Measurements from ENCODE around the gene ARHGAP31. TPM values are rescaled to one million over a fixed set of nuclear protein-coding genes. Genes with fewer than 3 reads are reported as not detected.

Gene ARHGAP31
- total RNA-seq, 2 experiments from 2014 or later = 3.5 to 3.7 TPM

- H3K4me3 Mint-ChIP-seq = no peak overlapping the region
These were observed 84.1 kb downstream of the ARHGAP31 start for GRCh38 chr3:119378259-119378803.

GRCh38 chr3:119380697-119381096 is 86.5 kb downstream of the ARHGAP31 start:
- CTCF ChIA-PET = no interaction called here
- H3K4me3 Mint-ChIP-seq = no peak overlapping the region
- DNase-seq = no peak
- peaks cover 4% of the 10 kb centered on the region for H3K36me3 Mint-ChIP-seq (ENCODE audit: low read depth)
- H3K27me3 Mint-ChIP-seq (ENCODE audit: low read depth) = no peaks in the 10 kb centered on the region
- no peaks in the 10 kb centered on the region for H3K9me3 Mint-ChIP-seq
- no peak overlapping the region for H3K27ac Mint-ChIP-seq
- intact Hi-C loops (cut with micrococcal nuclease) = no loop called here
- H3K4me1 Mint-ChIP-seq (ENCODE audit: low read depth) = no peaks in the 10 kb centered on the region

More at GRCh38 chr3:119378259-119378803, 84.1 kb downstream of the ARHGAP31 start:
- Mint-ChIP-seq H3K27me3 (ENCODE audit: low read depth) (no peaks in the 10 kb centered on the region), H3K4me1 (ENCODE audit: low read depth) (no peaks in the 10 kb centered on the region), H3K36me3 (ENCODE audit: low read depth) (peaks cover 7% of the 10 kb centered on the region), H3K9me3 (no peaks in the 10 kb centered on the region), H3K27ac (no peak overlapping the region)
- CTCF ChIA-PET = interaction anchor here (0.6 to 0.7 kb wide), 3 partner anchors 110 to 501 kb away, joined by 3 to 4 read pairs (median 3); no protein-coding TSS in a partner anchor
- intact Hi-C loops (cut with micrococcal nuclease) = no loop called here
- no peak for DNase-seq

GRCh38 chr3:119382134-119382533 is 88.0 kb downstream of the ARHGAP31 start:
- H3K4me3 Mint-ChIP-seq = no peak overlapping the region
- intact Hi-C loops (cut with micrococcal nuclease) = no loop called here
- CTCF ChIA-PET = no interaction called here
- no peaks in the 10 kb centered on the region for H3K4me1 Mint-ChIP-seq (ENCODE audit: low read depth)
- DNase-seq = no peak
- no peaks in the 10 kb centered on the region for H3K9me3 Mint-ChIP-seq
- no peaks in the 10 kb centered on the region for H3K27me3 Mint-ChIP-seq (ENCODE audit: low read depth)
- peaks cover 6% of the 10 kb centered on the region for H3K36me3 Mint-ChIP-seq (ENCODE audit: low read depth)
- H3K27ac Mint-ChIP-seq = no peak overlapping the region

GRCh38 chr3:119388577-119388976 is 94.4 kb downstream of the ARHGAP31 start:
- Mint-ChIP-seq H3K4me3 (no peak overlapping the region), H3K9me3 (no peaks in the 10 kb centered on the region), H3K4me1 (ENCODE audit: low read depth) (no peaks in the 10 kb centered on the region), H3K36me3 (ENCODE audit: low read depth) (peaks cover 23% of the 10 kb centered on the region), H3K27ac (no peak overlapping the region), H3K27me3 (ENCODE audit: low read depth) (no peaks in the 10 kb centered on the region)
- CTCF ChIA-PET = no interaction called here
- intact Hi-C loops (cut with micrococcal nuclease) = no loop called here
- DNase-seq = no peak

- no peak overlapping the region for H3K27ac Mint-ChIP-seq
- CTCF ChIA-PET = no interaction called here
- DNase-seq = no peak
- H3K4me1 Mint-ChIP-seq (ENCODE audit: low read depth) = peaks cover 11% of the 10 kb centered on the region
- H3K27me3 Mint-ChIP-seq (ENCODE audit: low read depth) = no peaks in the 10 kb centered on the region
- H3K9me3 Mint-ChIP-seq = no peaks in the 10 kb centered on the region
- no peak overlapping the region for H3K4me3 Mint-ChIP-seq
- intact Hi-C loops (cut with micrococcal nuclease) = no loop called here
- peaks cover 23% of the 10 kb centered on the region for H3K36me3 Mint-ChIP-seq (ENCODE audit: low read depth)
These were observed 101.8 kb downstream of the ARHGAP31 start for GRCh38 chr3:119395923-119396358.

GRCh38 chr3:119396870-119397269 is 102.7 kb downstream of the ARHGAP31 start:
- H3K36me3 Mint-ChIP-seq (ENCODE audit: low read depth) = peaks cover 28% of the 10 kb centered on the region
- no peaks in the 10 kb centered on the region for H3K9me3 Mint-ChIP-seq
- CTCF ChIA-PET = interaction anchor here (0.6 kb wide), 1 partner anchor 20 kb away, joined by 4 read pairs; no protein-coding TSS in a partner anchor
- intact Hi-C loops (cut with micrococcal nuclease) = no loop called here
- peaks cover 18% of the 10 kb centered on the region for H3K4me1 Mint-ChIP-seq (ENCODE audit: low read depth)
- H3K27me3 Mint-ChIP-seq (ENCODE audit: low read depth) = no peaks in the 10 kb centered on the region
- no peak overlapping the region for H3K27ac Mint-ChIP-seq
- no peak for DNase-seq
- H3K4me3 Mint-ChIP-seq = no peak overlapping the region

GRCh38 chr3:119400466-119400865 is 106.3 kb downstream of the ARHGAP31 start:
- Mint-ChIP-seq H3K4me3 (no peak overlapping the region), H3K36me3 (ENCODE audit: low read depth) (peaks cover 17% of the 10 kb centered on the region), H3K9me3 (no peaks in the 10 kb centered on the region), H3K4me1 (ENCODE audit: low read depth) (peaks cover 18% of the 10 kb centered on the region), H3K27ac (no peak overlapping the region), H3K27me3 (ENCODE audit: low read depth) (no peaks in the 10 kb centered on the region)
- intact Hi-C loops (cut with micrococcal nuclease) = loop anchor here (2.0 kb wide), 1 partner anchor 62 kb away; the partner anchor contains the start of gene TMEM39A
- DNase-seq = no peak
- CTCF ChIA-PET = no interaction called here

- H3K27me3 Mint-ChIP-seq (ENCODE audit: low read depth) = no peaks in the 10 kb centered on the region
- no peak overlapping the region for H3K4me3 Mint-ChIP-seq
- no peaks in the 10 kb centered on the region for H3K9me3 Mint-ChIP-seq
- H3K4me1 Mint-ChIP-seq (ENCODE audit: low read depth) = peaks cover 12% of the 10 kb centered on the region
- intact Hi-C loops (cut with micrococcal nuclease) = loop anchor here (2.0 kb wide), 1 partner anchor 62 kb away; the partner anchor contains the start of gene TMEM39A
- DNase-seq = no peak
- H3K36me3 Mint-ChIP-seq (ENCODE audit: low read depth) = peaks cover 14% of the 10 kb centered on the region
- no peak overlapping the region for H3K27ac Mint-ChIP-seq
- CTCF ChIA-PET = no interaction called here
These were observed 106.9 kb downstream of the ARHGAP31 start for GRCh38 chr3:119401069-119401468.

- DNase-seq = no peak
- Mint-ChIP-seq H3K4me1 (ENCODE audit: low read depth) (peaks cover 10% of the 10 kb centered on the region), H3K36me3 (ENCODE audit: low read depth) (peaks cover 14% of the 10 kb centered on the region), H3K9me3 (no peaks in the 10 kb centered on the region), H3K27ac (peak overlapping the region; percentile 27), H3K27me3 (ENCODE audit: low read depth) (no peaks in the 10 kb centered on the region), H3K4me3 (no peak overlapping the region)
- intact Hi-C loops (cut with micrococcal nuclease) = loop anchor here (2.0 kb wide), 1 partner anchor 61 kb away; the partner anchor contains the start of gene TMEM39A
- CTCF ChIA-PET = no interaction called here
These were observed 107.6 kb downstream of the ARHGAP31 start for GRCh38 chr3:119401503-119402440.

GRCh38 chr3:119402791-119403190 is 108.6 kb downstream of the ARHGAP31 start:
- peaks cover 10% of the 10 kb centered on the region for H3K4me1 Mint-ChIP-seq (ENCODE audit: low read depth)
- peaks cover 14% of the 10 kb centered on the region for H3K36me3 Mint-ChIP-seq (ENCODE audit: low read depth)
- CTCF ChIA-PET = interaction anchor here (0.7 kb wide), 1 partner anchor 14 kb away, joined by 3 read pairs; no protein-coding TSS in a partner anchor
- H3K4me3 Mint-ChIP-seq = no peak overlapping the region
- H3K9me3 Mint-ChIP-seq = no peaks in the 10 kb centered on the region
- intact Hi-C loops (cut with micrococcal nuclease) = no loop called here
- H3K27ac Mint-ChIP-seq = no peak overlapping the region
- no peaks in the 10 kb centered on the region for H3K27me3 Mint-ChIP-seq (ENCODE audit: low read depth)
- no peak for DNase-seq

- no peak overlapping the region for H3K27ac Mint-ChIP-seq
- H3K4me1 Mint-ChIP-seq (ENCODE audit: low read depth) = peaks cover 10% of the 10 kb centered on the region
- no peaks in the 10 kb centered on the region for H3K27me3 Mint-ChIP-seq (ENCODE audit: low read depth)
- peaks cover 14% of the 10 kb centered on the region for H3K36me3 Mint-ChIP-seq (ENCODE audit: low read depth)
- no peak overlapping the region for H3K4me3 Mint-ChIP-seq
- intact Hi-C loops (cut with micrococcal nuclease) = no loop called here
- CTCF ChIA-PET = interaction anchor here (0.7 kb wide), 1 partner anchor 14 kb away, joined by 3 read pairs; no protein-coding TSS in a partner anchor
- H3K9me3 Mint-ChIP-seq = no peaks in the 10 kb centered on the region
- DNase-seq = no peak
These were observed 109.0 kb downstream of the ARHGAP31 start for GRCh38 chr3:119403201-119403600.

GRCh38 chr3:119405315-119405714 is 111.1 kb downstream of the ARHGAP31 start:
- no peaks in the 10 kb centered on the region for H3K27me3 Mint-ChIP-seq (ENCODE audit: low read depth)

More at GRCh38 chr3:119405315-119405714, 111.1 kb downstream of the ARHGAP31 start:
- Mint-ChIP-seq H3K9me3 (no peaks in the 10 kb centered on the region), H3K4me3 (no peak overlapping the region), H3K27ac (no peak overlapping the region), H3K4me1 (ENCODE audit: low read depth) (peaks cover 10% of the 10 kb centered on the region), H3K36me3 (ENCODE audit: low read depth) (peaks cover 15% of the 10 kb centered on the region)
- CTCF ChIA-PET = interaction anchor here (1.4 kb wide), 1 partner anchor 10 kb away, joined by 3 read pairs; no protein-coding TSS in a partner anchor
- no peak for DNase-seq
- intact Hi-C loops (cut with micrococcal nuclease) = no loop called here

Data from activated naive CD4-positive, alpha-beta T cell treated with anti-CD3 and anti-CD28 coated beads for 36 hours (primary cell).